Common myeloid progenitor, CD34-positive (primary cell): ENCODE data around the gene IQCC.

Experiments used
- CTCF ChIA-PET: fragments of 350-600 bp; sonication (Branson Sonifier 250); formaldehyde crosslinking; loops from one replicate; lab custom pipeline; 2021; ENCODE audit warnings: antibody characterized with exemption; lab: Charles Lee
- POLR2A ChIA-PET: fragments of 350-600 bp; sonication (Branson Sonifier 250); formaldehyde crosslinking; loops from one replicate; lab custom pipeline; 2021; ENCODE audit warnings: antibody characterized with exemption; lab: Charles Lee
- DNase-seq, 3 donors: peaks; one replicate each; pipeline versions ENCODE4 v3.0.0 to v3.0.0-alpha.2; 2013
- H3K27ac ChIP-seq, 2 experiments: 1 replicate in 1 of 2; 2 replicates in 1 of 2; pipeline ENCODE4 v1.7.0; 2013; ENCODE audit warnings: inconsistent platforms in 2 of 2, low read length in 2 of 2, mild to moderate bottlenecking in 2 of 2, low read depth in 1 of 2, moderate library complexity in 1 of 2; ENCODE audit not compliant: severe bottlenecking in 2 of 2, insufficient read depth in 1 of 2, poor library complexity in 1 of 2
- H3K27me3 ChIP-seq, 5 experiments: replicated peaks in 2 of 5; 1 replicate in 3 of 5; 2 replicates in 2 of 5; pipeline versions ENCODE4 v1.6.1 to v1.7.0; 2013; ENCODE audit warnings: low read length in 4 of 5, mild to moderate bottlenecking in 2 of 5, moderate library complexity in 2 of 5, inconsistent platforms in 1 of 5; ENCODE audit not compliant: insufficient read depth in 5 of 5, control insufficient read depth in 4 of 5
- H3K36me3 ChIP-seq, 4 experiments: 1 replicate in 2 of 4; 2 replicates in 2 of 4; pipeline versions ENCODE4 v1.6.1 to v1.7.0; 2013; ENCODE audit warnings: low read length in 3 of 4, control low read depth in 1 of 4, mild to moderate bottlenecking in 1 of 4; ENCODE audit not compliant: control insufficient read depth in 4 of 4, insufficient read depth in 4 of 4
- H3K4me1 ChIP-seq, 4 experiments: 1 replicate in 3 of 4; 2 replicates in 1 of 4; pipeline versions ENCODE4 v1.6.1 to v1.7.1; 2013; ENCODE audit warnings: low read length in 3 of 4, mild to moderate bottlenecking in 3 of 4, control low read depth in 1 of 4, inconsistent platforms in 1 of 4, moderate library complexity in 1 of 4; ENCODE audit not compliant: control insufficient read depth in 4 of 4, insufficient read depth in 4 of 4; ENCODE audit errors: control extremely low read depth in 1 of 4
- H3K4me3 ChIP-seq, 7 experiments: 1 replicate in 4 of 7; 2 replicates in 3 of 7; pipeline versions ENCODE4 v1.5.1 to v1.7.0; 2013; ENCODE audit warnings: mild to moderate bottlenecking in 7 of 7, low read length in 6 of 7, moderate library complexity in 6 of 7, inconsistent platforms in 2 of 7, low read depth in 2 of 7, control low read depth in 1 of 7; ENCODE audit not compliant: insufficient read depth in 4 of 7, control insufficient read depth in 1 of 7; ENCODE audit errors: extremely low read depth in 1 of 7
- H3K9me3 ChIP-seq, 5 experiments: 1 replicate in 4 of 5; 2 replicates in 1 of 5; pipeline versions ENCODE4 v1.6.1 to v1.7.1; 2013; ENCODE audit warnings: low read length in 4 of 5, mild to moderate bottlenecking in 2 of 5, inconsistent platforms in 1 of 5, low read depth in 1 of 5, moderate library complexity in 1 of 5; ENCODE audit not compliant: control insufficient read depth in 4 of 5, insufficient read depth in 2 of 5; ENCODE audit errors: control extremely low read depth in 1 of 5
- WGBS: methylation state at CpG from one replicate; pipeline ENCODE4 v1.1.5; 2013; ENCODE audit not compliant: insufficient coverage; 5-methylcytosine and 5-hydroxymethylcytosine counted together

IQCC gene

GRCh38 chr1:32255072-32256071 lies 49.9 kb downstream of the IQCC start:
- no peak overlapping the region for H3K4me3 ChIP-seq

GRCh38 chr1:32256473-32257226 lies 51.2 kb downstream of the IQCC start:
- no peak for DNase-seq
- Histone ChIP-seq H3K36me3 (no peaks in the 10 kb centered on the region), H3K27me3 (no peaks in the 10 kb centered on the region), H3K4me1 (peaks cover 0 to 22% (median 16%) of the 10 kb centered on the region in 4 experiments), H3K4me3 (no peak overlapping the region), H3K9me3 (no peaks in the 10 kb centered on the region), H3K27ac (no peak overlapping the region)
- 91% methylated on average over 4 of the region's 9 CpGs for WGBS
- CTCF ChIA-PET, result interaction anchor here (0.6 to 3.2 kb wide), 4 partner anchors 9 to 559 kb away, joined by 4 to 16 read pairs (median 5); partner anchors contain the start of gene FAM167B
- POLR2A ChIA-PET, result no interaction called here

More at GRCh38 chr1:32255072-32256071, 49.9 kb downstream of the IQCC start:
- CTCF ChIA-PET, result interaction anchor here (1.0 to 1.1 kb wide), 3 partner anchors 10 to 40 kb away, joined by 3 to 5 read pairs (median 5); no protein-coding TSS in a partner anchor
- H3K27ac ChIP-seq, result no peak overlapping the region
- WGBS, result 100% methylated on average over 3 of the region's 10 CpGs
- H3K36me3 ChIP-seq, result no peaks in the 10 kb centered on the region
- POLR2A ChIA-PET, result no interaction called here
- no peak for DNase-seq
- H3K4me1 ChIP-seq, result peaks cover 3 to 34% (median 29%) of the 10 kb centered on the region in 4 experiments
- no peaks in the 10 kb centered on the region for H3K9me3 ChIP-seq
- no peaks in the 10 kb centered on the region for H3K27me3 ChIP-seq

GRCh38 chr1:32257227-32257508 lies 51.7 kb downstream of the IQCC start:
- ChIA-PET CTCF (interaction anchor here (3.2 kb wide), 1 partner anchor 9 kb away, joined by 16 read pairs; the partner anchor contains the start of gene FAM167B), POLR2A (no interaction called here)
- WGBS, result 100% methylated on average over 5 of the region's 6 CpGs
- H3K9me3 ChIP-seq, result no peaks in the 10 kb centered on the region
- no peak for DNase-seq
- H3K4me3 ChIP-seq, result no peak overlapping the region
- H3K4me1 ChIP-seq, result peaks cover 0 to 16% (median 11%) of the 10 kb centered on the region in 4 experiments
- H3K36me3 ChIP-seq, result no peaks in the 10 kb centered on the region
- H3K27ac ChIP-seq, result no peak overlapping the region
- no peaks in the 10 kb centered on the region for H3K27me3 ChIP-seq
